Fibroblast of skin of back (primary cell): ENCODE measurements around the gene CREBZF. TPM values are rescaled to one million over a fixed set of nuclear protein-coding genes. Genes with fewer than 3 reads are reported as not detected.

Source experiments
- DNase-seq: peaks from one replicate; pipeline ENCODE4 v3.0.0-alpha.2; 2013
- polyA plus RNA-seq, 2 experiments: library from polyadenylated mRNA; unstranded; fragments of 120-200 nt; gene quantifications; one replicate each; pipeline ENCODE4 v1.2.1, GENCODE V29; 2013; ENCODE audit not compliant: insufficient read length in 2 of 2

CREBZF gene, protein sequence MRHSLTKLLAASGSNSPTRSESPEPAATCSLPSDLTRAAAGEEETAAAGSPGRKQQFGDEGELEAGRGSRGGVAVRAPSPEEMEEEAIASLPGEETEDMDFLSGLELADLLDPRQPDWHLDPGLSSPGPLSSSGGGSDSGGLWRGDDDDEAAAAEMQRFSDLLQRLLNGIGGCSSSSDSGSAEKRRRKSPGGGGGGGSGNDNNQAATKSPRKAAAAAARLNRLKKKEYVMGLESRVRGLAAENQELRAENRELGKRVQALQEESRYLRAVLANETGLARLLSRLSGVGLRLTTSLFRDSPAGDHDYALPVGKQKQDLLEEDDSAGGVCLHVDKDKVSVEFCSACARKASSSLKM
- 23.2 TPM for polyA plus RNA-seq (2013, experiment 1 of 2; ENCODE audit: insufficient read length)
- 27.2 TPM for polyA plus RNA-seq (2013, experiment 2 of 2; ENCODE audit: insufficient read length)

DNA sequence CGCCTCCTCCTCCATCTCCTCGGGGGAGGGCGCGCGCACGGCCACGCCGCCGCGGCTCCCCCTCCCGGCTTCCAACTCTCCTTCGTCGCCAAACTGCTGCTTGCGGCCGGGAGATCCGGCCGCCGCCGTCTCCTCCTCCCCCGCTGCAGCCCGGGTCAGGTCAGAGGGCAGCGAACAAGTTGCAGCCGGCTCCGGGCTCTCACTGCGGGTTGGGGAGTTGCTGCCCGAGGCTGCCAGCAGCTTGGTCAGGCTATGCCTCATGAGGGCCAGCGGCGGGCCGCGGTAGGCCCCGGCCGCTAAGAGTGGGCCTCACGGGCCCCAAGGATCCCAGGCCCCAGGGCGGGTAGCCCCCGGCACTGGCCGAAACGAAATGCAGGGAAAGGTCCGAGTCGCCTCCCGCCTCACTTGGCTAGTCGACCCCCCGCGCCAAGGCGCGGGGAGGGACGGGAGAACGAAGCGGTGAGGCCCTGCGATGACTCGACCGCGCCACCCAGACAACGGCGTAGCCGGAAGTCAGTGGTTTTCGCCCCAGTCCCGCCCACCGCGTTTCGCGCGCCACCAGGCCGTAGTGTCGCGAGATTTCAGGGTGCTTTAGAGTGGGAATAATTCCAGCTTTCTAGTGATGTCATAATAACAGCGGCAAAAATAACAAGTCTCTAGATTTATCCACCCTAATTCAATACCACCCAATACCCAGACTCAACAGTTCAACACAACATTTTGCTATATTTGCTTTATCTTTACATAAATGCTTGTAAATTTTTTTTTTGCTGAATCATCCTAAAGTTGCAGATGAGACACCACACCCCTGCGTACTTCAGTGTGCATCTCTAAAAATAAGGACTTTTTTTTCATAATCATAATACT lies at the start of gene CREBZF:
TSS of gene CREBZF (minus strand) at position 515 of the 867 bp plus-strand sequence. CDS start at position 261, 254 bp downstream.
- DNase-seq, result peak; percentile 95

DNA sequence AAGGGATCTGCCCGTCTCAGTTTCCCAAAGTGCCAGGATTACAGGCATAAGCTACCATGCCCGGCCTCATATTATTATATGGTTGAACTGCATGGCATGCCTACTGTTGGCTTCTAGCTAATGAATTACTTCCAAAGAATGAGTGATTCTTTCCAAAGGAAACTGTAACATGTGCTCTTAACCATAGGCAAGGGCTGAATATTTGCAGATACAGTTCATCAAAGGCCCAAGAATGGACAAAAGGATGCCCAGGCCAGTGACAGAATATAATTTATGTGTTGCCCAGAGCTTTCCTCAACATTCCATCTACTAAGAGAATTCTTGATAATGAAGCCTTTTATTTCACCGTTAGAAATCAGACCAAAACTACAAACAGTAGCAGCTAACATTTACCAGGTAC lies 48.0 kb upstream of the CREBZF start:
- no peak for DNase-seq

DNA sequence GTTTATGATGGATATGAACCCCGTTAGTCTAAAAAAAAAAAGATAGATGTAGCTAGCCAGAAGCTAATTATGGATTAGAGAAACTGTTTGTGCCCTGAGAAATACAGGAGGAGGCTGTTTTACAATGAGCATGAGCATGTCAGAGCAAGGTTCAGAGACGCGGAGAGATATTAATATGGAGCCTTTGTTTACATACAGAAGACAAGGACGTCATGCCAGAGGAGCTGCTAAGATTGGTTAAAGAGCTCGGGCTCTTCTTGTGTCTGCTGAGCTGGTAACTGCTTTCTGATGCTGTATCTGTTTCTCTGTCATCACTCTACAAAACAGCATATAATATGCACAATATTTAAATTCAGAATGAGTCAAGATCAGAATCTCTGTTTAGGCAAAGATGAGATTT lies 46.0 kb upstream of the CREBZF start:
- no peak for DNase-seq

DNA sequence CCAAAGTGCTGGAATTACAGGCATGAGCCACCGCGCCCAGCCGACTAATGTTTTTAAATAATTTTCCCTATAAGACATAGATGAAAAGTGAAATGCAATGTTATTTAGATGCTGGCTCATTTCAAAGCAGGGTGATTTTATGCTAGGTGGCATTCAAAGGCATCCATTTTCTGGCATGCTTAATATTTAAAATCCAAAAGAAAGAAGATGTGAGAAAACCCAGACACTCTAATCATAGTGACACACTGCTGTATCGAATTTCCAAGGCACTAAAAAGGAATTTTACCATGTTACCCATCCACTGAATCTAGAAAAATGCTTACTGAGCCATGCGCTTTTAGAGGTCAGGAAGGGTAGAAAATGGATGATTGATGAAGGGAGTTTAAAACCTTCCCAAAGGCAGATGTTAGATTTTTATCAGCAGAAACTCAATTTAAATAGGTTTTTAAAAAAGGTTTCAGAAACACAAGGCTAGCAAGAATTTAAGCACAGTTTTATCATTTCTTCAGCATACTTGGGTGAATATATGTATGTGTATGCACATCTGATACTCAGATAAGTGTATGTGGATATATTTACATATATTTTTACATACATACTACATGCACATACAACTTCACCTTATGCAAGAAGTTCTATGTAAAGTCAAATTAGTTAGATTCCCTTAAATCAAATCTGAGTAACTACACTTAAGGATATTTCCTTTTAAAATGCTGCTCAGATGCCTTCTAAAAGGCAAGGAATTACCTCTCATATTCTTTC lies 45.2 kb upstream of the CREBZF start:
- DNase-seq, result no peak

DNA sequence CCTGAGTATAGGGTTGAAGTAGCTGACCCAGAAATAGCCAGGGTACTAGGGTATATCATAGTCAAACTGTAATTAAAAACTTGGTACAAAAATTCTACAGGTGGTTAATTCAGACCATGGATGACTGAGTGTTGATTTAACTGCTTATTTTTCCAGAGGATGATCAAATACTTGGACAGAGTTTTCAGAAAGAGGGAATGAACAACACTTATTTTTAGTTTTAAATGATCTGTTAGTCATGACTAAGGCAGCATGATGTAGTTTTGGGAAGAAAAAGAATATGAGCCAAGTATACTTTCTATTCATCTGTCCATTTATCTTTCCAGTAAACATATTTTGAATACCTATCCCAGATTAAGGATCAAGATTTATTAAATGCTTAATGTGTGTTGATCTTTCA lies 40.9 kb upstream of the CREBZF start:
- DNase-seq, result no peak

DNA sequence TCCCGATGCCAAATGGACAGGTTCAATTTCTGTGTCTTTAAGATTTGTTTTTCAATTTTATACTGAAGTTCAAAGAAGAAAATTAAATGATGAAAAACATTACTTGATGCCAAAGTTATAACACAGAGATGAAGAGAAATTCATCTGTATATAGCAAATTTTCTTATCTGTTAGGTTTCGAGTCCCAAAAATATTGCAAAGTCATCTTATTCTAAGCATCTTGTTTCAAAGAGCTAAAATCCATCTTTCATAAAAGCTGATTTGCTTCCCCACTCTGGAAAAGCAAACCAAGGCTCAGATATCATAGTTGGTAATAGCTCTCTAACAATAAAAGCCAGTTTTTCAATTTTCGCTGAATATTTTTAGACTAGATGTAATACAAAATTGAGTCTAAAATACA lies 40.0 kb upstream of the CREBZF start:
- no peak for DNase-seq

DNA sequence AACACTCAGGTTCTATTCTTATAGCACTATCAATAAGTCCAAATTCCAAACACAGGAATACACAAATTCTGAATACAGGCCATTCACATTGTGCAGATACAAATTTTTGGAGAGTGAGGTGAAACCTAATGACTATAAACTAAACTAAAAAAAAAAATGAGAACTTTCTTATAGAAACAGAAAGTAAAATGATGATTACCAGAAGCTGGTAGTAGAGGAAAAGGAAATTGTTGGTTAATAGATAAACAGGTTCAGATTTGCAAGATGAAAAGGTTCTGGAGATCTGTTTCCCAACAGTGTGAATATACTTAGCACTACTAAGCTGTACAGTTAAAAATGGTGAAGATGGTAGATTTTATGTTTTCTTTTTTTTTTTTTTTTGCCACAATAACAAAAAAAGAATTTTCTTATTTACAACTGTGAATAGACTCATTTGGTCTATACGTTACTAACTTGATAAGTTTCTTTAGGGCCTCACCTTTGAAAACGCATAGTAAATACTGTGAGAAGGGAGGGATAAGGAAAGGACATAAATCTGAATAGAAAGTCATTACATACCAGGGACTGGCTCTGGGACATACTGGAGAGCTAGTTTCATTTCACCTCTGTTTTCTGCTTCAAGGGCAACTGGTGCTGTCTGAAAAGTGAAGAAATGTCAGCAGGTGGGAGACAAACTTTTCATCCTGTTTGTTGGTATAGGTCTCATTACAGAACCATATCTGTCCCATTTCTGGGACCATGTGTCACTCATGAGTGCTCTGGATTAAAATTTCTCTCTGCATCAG lies 35.2 kb upstream of the CREBZF start:
- no peak for DNase-seq

DNA sequence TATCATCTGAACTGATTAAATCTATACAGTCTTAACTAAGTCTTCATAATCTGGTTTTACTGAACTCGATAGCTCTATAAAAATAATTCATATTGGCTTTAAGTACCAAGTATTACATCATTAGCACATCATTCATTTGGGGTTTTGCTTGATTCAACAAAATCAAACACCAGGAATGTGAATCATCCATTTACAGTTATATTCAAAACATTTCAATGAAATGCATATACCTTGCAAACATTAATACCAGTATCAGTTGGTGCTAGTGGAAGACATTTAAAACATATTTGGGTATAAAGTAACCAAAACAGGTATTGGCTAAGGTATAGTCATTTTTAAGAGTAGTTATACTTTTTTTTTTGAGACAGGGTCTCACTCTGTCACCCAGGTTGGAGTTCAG lies 33.3 kb upstream of the CREBZF start:
- peak; percentile 29 for DNase-seq

DNA sequence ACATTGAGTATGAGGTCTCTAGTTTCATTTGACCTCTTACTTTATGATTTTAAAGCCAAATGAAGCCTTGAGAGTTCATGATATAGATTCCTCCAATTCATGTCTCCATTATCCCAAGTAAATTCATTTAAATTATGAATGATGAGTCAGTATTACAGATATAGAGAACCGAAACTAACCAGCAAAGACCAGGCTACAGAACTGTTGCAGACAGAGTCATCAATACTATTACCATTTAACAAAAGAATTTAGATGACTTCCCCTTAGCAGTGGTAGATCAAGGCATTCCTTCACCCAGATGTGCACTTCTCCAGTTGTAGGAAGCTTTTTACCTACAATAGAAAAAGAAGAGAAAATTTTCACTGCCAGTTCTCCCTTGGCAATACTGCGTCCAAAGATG lies 32.8 kb upstream of the CREBZF start:
- DNase-seq, result no peak

DNA sequence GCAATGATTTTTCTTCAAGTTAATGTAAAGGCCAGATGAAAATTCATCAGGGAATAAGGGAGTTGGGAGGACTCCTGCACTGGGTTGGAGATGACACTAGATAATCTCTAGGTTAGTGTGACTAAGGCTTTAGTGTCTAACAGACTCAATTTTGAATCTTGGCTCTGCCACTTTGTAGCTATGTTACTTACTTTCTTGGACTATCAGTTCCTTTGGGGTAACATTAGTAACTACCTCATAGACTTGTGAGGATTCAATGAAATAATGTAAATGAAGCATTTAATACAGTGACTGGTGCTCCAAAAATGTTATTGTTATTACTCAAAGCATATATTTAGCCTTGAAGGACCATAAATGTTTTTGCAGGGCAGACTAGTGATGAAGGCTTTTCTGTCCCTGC lies 30.6 kb upstream of the CREBZF start:
- DNase-seq, result peak; percentile 34

DNA sequence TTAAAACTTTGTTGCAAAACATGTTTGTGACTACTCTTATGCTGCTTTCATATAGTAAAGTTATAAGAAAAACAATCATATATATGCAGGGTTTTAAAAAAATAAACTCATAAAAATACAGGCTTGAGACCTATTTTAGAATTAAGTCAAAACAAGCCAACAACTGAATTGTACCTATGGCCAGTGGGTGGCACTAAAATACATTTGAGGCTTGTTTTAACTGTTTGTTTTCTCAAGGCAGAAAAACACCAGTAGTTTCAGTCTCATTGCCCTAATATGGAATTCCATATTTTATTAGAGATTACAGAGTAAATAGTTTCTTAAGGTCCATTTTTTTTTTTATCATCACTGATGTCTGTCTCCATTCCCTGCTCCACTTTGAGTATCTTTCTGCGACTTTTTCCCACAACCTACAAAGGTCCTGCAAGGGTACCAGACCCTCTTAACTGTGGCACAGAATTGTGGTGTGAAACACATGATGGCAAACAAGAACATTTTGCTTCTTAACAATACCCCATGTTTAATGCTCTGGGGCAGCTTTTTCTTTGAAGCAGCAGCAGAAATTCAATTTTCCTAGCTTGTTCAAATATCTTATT lies 29.6 kb upstream of the CREBZF start:
- peak; percentile 63 for DNase-seq

DNA sequence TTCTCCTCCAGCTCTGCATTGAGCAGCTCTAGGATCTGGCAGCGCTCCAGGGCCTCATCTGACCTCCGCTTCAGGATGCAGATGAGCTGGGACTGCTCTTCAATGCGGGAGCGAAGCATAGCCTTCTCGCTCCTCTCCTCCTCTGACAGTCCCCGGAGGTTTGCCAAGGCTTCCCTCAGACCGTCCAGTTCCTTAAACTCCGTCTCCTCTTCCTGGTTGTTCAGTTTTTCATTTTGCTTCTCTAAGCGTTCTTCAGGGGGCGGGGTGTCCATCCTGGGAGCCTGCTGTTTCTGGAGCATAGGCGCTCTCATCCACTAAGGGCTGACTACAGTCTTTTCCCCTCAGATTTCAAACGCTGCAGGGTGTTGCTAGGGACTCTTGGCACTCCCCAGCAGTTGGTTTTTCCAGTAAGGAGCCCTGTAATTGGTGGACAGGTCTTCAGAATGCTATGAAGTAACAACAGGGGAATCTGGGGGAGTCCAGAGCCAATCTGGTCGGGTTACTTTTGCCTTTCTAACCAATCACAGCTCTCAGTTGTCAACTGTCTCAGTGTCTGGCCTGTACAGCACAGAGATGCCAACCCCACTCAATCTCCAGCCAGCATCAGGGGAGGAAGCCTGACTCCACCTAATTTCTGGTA lies 21.0 kb upstream of the CREBZF start, which contains the start of gene CCDC89:
TSS of gene CCDC89 (minus strand) at position 376 of the 640 bp plus-strand sequence. CDS start at position 311, 65 bp downstream.
- peak; percentile 43 for DNase-seq

DNA sequence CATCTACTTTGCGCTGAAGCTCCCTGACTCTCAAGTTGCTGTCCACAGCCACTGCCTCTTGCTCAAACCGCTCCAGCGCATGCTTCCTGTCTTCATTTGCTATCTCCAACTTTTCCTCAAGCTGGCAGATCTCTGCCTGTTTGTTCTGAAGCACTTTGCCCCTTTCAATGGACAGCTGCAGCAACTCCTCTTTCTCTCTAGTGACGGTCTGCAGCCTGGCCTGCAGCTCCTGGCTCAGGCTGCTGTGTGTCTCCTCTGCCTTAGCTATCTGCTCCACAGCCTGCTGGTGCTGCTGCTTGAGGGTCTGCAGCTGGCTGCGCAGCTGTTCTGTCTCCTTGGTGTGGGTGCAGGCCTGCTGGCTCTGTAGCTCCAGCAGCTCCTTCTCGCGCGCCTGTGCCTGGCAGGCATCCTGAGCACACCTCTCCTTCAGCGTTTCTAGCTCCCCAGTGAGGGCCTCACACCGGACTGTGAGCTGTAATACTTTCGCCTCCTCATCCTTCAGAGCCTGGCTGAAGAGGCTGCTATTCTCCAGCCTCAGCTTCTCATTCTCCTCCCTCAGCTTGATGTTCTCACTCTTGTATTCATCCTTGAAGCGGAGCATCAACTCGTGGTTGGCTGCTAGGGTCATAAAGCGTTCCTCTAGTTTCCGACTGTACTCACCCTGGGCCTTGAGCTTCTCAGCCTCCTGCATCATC lies 20.3 kb upstream of the CREBZF start:
- DNase-seq, result no peak

DNA sequence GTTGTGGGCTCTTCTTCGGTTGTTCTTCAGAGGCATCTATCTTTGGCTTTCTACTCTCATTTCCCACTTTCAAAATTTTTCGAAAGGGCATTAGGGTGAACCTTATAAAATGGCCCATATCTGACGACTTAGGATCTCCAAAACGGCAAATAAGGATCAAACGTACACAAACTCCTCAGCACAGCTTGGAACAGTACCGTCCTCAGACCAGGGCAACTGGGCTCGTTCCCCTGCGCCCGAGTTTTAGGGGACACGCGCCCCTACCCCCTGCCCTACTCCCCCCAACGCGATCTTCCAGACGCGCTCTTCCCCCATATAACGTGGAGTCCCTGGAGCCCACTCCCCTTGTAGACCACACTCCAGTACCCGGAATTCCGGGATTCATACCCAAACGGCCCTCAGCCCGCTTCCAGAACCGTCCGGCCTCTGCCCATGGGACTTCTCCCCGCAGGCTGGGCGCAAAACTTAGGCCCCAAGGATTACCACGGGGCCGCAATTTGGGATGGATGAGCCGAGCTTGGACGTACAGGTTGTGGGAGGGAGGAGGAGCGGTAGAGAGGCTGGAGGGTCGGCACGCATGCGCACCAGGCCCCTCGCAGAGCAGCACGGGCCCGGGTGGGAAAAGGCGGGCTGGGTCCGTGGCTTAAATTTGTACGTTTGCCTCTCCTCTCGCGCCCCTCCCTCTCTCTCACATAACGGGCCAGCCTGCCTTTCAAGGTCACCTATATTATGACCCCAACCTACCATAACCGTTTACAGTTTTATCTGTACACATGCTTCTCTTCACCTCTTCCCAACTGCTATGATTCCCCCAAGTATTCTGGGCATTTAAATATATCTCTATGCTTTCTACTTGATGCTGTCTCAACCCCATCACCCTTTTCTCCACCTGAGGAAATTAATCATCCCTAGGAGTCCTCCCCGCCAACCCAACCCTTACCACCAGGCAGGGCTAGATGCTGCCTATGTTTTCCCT lies 17.7 kb upstream of the CREBZF start:
- peak; percentile 32 for DNase-seq

DNA sequence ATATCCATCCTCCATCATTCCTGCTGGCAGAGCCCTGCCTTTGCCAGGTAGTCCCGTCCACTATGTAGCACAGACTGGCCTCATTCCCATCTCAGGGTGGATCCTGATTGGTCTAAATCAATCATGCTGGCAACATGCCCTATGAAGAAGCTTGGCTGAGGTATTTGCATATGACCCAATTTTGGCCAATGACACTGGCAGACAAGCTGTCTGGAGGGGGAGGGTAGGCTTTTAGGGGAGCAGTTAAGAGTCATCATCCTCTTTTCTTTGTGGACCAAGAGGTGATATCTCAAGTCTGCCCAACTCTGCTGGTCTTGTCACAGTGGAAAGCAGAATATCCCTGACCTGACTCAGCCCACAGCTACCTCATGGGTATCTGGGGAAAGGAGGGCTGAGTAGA lies 16.0 kb upstream of the CREBZF start:
- no peak for DNase-seq

DNA sequence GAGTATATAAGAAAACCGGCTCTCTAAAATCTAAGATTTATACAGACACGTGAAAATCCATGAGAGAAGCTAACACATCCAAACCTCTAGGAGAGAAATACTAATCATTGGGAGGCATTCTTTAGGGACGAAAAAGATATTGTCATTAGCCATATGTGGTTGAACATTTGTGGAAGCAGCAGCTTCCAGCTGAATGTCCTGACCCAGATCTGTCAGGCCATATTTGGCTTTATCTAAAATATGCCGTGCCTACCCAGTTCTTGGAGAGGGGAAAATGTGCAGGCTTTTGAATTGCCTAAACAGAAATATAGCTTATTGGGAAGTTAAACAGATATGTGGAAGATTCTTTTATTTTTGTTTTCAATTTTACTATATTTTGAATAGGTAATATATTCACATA lies 14.6 kb upstream of the CREBZF start:
- no peak for DNase-seq

DNA sequence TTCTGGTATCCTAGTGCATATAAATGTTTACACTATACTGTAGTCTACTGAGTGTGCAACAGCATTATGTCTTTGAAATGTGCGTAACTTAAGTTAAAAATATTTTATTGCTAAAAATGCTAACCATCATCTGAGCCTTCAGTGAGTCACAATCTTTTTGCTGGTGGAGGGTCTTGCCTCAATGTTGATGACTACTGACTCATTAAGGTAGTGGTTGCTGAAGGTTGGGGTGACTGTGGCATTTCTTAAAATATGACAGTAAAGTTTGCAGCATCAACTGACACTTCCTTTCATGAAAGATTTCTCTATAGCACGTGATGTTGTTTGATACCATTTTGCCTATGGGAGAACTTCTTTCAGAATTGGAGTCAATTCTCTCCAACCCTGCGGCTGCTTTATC lies 8.5 kb upstream of the CREBZF start:
- DNase-seq, result no peak

DNA sequence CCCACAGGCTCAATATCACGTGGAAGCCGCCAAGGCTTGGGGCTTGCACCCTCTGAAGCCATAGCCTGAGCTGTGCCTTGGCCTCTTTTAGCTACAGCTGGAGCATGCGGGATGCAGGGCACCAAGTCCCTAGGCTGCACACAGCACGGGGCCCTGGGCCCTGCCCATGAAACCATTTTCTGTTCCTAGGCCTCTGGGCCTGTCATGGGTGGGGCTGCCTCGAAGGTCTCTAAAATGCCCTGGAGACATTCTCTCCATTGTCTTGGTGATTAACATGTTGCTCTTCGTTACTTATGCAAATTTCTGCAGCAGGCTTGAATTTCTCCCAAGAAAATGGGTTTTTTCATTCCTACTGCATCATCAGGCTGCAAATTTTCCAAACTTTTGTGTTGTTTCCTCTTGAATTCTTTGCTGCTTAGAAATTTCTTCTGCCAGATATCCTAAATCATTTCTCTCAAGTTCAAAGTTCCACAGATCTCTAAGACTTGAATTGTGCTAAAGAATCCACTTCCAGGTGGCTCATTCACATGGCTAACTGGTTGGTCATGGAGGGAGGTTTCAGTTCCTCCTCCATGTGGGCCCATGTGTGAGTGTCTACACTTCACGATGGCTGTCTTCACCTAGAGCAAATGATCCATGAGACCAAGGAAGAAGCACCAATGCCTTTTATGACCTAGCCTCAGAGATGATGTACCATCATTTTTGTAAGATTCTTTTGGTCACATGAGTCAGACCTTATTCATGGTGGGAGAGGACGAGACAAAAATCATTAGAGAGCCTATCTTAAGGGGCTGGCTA lies 7.4 kb upstream of the CREBZF start:
- peak; percentile 31 for DNase-seq
